Renal cortical epithelial cell (primary cell): ENCODE results near the gene MYBL2. TPM values are rescaled to one million over a fixed set of nuclear protein-coding genes. Genes with fewer than 3 reads are reported as not detected.
"Not testable (repeated sequence)": the region's sequence is repeated elsewhere in the genome, so short reads cannot be mapped to it uniquely, and the experiment has no call there.

ENCODE experiments used
- DNase-seq: peaks from one replicate; pipeline ENCODE4 v3.0.0-alpha.2; 2011; ENCODE audit warnings: low read depth
- total RNA-seq: library from RNA; depleted of rRNA; stranded (reverse); fragments of >200 nt; gene quantifications from 2 replicates; pipeline ENCODE4 v1.2.3, GENCODE V29; 2014

Gene MYBL2
- total RNA-seq, 1 donor from 2014 or later: 0.80 TPM

GRCh38 chr20:43751167-43752050 lies 84.5 kb downstream of the MYBL2 start:
- DNase-seq: peak; percentile 96

DNA sequence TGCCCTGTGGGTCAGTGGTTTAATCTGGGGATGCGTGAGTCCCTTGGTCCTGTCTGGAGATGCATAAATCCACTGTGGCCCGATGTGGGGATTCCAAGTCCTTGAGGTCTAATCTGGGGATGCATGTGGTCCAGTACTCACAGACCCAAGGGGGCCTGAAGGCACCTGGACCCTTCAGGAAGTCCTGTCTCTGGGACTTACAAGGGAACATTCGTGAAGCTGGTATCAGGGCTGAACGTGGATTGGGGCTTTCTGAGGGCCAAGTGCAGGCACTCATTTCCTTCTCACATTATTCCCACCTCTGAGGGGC lies 85.1 kb downstream of the MYBL2 start:
- DNase-seq: no peak

GRCh38 chr20:43752561-43753301 lies 85.8 kb downstream of the MYBL2 start:
- peak; percentile 97 for DNase-seq

- no peak for DNase-seq
Measured at GRCh38 chr20:43755390-43755789, 88.5 kb downstream of the MYBL2 start.

DNA sequence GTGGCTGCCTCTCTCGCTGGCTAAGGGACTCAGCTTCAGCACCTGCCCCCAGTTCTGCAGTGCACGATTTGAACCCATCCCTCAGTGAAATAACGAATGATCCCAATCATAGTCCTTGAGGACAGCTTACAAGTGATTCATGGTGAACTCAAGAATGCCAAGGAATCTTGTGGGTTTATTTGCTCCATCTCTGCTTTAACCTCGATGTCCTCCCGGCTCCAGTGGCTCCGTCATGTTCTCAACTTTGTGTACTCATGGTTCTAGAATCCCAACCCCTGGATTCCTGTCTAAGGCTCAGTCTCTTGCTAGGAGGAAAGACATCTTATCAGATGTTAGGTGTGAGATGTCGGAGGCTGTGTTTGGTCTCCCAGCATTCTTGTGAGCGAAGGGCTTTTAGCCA lies 88.9 kb downstream of the MYBL2 start:
- DNase-seq: peak; percentile 30

DNA sequence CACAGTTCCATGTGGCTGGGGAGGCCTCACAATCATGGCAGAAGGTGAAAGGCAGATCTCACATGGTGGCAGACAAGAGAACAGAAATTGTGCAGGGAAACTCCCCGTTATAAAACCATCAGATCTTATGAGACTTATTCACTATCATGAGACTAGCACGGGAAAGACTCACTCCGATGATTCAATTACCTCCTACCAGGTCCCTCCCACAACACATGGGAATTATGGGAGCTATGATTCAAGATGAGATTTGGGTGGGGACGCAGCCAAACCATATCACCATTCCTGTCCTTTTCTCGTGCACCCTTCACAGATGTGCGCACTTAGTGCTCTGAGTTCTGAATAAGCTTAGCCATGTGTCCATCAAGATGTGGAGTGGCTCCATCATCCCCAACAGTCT lies 91.0 kb downstream of the MYBL2 start:
- DNase-seq: not testable (repeated sequence)

DNA sequence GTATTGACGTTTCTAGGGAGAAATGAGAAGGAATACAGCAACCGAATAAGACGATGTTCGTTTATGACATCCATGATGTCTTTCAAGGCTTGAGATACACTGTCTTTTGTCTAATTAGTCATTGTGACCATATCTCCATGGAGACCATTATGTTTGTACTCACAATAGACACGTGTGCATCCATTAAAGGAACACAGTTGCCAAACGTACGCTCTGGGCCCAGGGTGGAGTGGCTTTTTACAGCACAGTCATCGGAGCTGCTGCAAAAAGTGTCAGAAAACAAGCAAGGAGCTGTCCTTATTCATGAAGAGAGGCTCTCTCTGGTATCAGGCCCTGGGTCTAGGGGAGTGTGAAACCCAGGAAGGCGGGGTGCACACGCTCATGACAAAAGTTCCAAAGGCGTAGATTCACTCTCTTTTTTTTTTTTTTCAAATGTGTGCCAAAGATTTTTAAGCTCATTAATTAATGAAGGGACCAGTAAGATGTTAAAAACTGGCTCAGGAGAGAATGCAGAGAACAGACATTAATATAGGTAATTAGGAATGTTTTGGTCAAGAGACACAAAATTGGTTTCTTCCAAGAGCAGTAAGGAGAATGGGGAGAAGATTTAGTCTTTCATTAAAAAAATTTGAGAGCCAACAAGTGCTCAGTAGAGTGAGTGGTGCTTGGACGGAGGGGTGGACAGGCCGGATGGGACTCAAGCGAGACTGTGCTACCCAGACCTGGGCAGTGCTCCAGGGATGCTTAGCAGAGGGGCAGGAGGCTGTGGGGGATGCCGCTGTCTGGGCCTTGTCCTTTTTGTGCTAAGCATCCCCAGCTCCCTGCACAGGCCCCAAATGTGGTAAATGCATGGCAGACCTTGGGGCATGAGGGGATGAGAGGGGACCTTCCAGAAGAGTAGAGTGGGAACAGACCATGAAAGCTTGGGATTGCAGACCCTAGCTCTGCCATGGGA lies 94.7 kb downstream of the MYBL2 start:
- DNase-seq: no peak

DNA sequence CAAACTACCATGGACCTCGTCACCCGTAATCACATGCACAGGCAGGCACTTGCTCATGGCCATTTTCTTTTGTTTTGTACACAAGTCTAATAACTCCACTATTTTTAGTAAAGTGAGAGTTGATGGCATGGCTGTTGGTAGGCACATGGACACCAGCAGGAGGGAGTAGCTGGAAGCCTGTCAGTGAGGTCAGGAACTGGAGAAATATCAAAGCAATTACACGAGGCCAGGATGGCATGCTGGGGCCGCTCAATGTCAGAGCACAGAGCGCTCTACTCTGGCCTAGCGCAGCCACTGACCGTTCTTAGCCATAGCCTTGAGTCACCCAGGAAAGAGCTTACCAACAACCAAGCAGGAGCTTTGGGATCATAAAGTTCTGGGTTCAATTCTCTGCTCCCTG lies 96.0 kb downstream of the MYBL2 start:
- no peak for DNase-seq

GRCh38 chr20:43765916-43766315 lies 99.0 kb downstream of the MYBL2 start:
- no peak for DNase-seq

Other genes starting within 250 kb of the MYBL2 start
- gene SRSF6, start 209.2 kb upstream of the MYBL2 start, total RNA-seq: 59.6 and 79.9 TPM in 2 replicates
- 3.3 and 10.9 TPM in 2 replicates for gene L3MBTL1, start 159.4 kb upstream of the MYBL2 start, total RNA-seq
- gene SGK2, start 108.1 kb upstream of the MYBL2 start, total RNA-seq: 13.4 and 39.4 TPM in 2 replicates
- 34.2 and 37.3 TPM in 2 replicates for gene IFT52, start 76.2 kb upstream of the MYBL2 start, total RNA-seq
- not detected in 2 replicates for gene GTSF1L, start 59.9 kb downstream of the MYBL2 start, total RNA-seq
- gene TOX2, start 247.7 kb downstream of the MYBL2 start, total RNA-seq: not detected in 2 replicates